Measurements from ENCODE around the gene PGBD5. TPM values are rescaled to one million over a fixed set of nuclear protein-coding genes. Genes with fewer than 3 reads are reported as not detected.

Gene PGBD5
- polyA plus RNA-seq, 1 experiment, result 1.0 TPM

DNA sequence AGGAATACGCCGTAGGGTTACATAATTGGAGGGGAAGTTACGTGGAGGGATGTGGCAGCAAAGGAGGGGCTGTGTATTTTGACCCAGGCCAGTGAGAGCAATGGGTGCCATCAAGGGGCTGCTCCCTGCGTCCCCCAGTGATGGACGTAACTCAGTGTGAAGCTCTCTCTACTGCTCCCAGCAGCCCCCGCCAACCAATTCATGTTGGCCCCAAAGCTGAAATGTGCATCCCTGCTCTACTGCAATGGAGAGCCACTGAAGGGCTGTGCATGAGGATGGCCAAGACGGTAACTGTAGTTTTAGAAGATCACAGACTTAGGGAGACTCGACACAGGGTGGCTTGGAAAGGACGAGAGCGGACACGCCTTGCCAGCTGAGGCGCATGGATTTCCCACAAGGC lies 38.3 kb downstream of the PGBD5 start:
- CTCF ChIA-PET, result no interaction called here
- no peaks in the 10 kb centered on the region for H3K27me3 ChIP-seq (ENCODE audit: control insufficient read depth, insufficient read depth, low read length)
- POLR2A ChIA-PET, result no interaction called here

GRCh38 chr1:230387296-230387695 lies 38.8 kb downstream of the PGBD5 start:
- TF ChIP-seq, protein P1, sequence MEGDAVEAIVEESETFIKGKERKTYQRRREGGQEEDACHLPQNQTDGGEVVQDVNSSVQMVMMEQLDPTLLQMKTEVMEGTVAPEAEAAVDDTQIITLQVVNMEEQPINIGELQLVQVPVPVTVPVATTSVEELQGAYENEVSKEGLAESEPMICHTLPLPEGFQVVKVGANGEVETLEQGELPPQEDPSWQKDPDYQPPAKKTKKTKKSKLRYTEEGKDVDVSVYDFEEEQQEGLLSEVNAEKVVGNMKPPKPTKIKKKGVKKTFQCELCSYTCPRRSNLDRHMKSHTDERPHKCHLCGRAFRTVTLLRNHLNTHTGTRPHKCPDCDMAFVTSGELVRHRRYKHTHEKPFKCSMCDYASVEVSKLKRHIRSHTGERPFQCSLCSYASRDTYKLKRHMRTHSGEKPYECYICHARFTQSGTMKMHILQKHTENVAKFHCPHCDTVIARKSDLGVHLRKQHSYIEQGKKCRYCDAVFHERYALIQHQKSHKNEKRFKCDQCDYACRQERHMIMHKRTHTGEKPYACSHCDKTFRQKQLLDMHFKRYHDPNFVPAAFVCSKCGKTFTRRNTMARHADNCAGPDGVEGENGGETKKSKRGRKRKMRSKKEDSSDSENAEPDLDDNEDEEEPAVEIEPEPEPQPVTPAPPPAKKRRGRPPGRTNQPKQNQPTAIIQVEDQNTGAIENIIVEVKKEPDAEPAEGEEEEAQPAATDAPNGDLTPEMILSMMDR (IDR thresholded peaks at IDR 0.05; ENCODE audit: low read depth, low read length), result no peak
- no peak for DNase-seq (ENCODE audit: low read depth, low spot score)
- no peaks in the 10 kb centered on the region for H3K27me3 ChIP-seq (ENCODE audit: control insufficient read depth, insufficient read depth, low read length)
- POLR2A ChIA-PET, result no interaction called here
- H3K9me3 ChIP-seq (ENCODE audit: control insufficient read depth, insufficient read depth, low read length), result peaks cover 2% of the 10 kb centered on the region; the same call in 1 of the 2 replicates
- H3K4me3 ChIP-seq (ENCODE audit: low read depth, low read length), result no peak overlapping the region
- CTCF ChIA-PET, result no interaction called here
- no peak overlapping the region for H3K27ac ChIP-seq (ENCODE audit: low read depth, low read length)

More for the DNA sequence above, 38.3 kb downstream of the PGBD5 start:
- Histone ChIP-seq H3K9me3 (ENCODE audit: control insufficient read depth, insufficient read depth, low read length) (peaks cover 7% of the 10 kb centered on the region; the same call in 1 of the 2 replicates), H3K4me3 (ENCODE audit: low read depth, low read length) (no peak overlapping the region), H3K27ac (ENCODE audit: low read depth, low read length) (no peak overlapping the region)
- DNase-seq (ENCODE audit: low read depth, low spot score), result no peak
- TF ChIP-seq, protein P1 (IDR thresholded peaks at IDR 0.05; ENCODE audit: low read depth, low read length), result no peak

DNA sequence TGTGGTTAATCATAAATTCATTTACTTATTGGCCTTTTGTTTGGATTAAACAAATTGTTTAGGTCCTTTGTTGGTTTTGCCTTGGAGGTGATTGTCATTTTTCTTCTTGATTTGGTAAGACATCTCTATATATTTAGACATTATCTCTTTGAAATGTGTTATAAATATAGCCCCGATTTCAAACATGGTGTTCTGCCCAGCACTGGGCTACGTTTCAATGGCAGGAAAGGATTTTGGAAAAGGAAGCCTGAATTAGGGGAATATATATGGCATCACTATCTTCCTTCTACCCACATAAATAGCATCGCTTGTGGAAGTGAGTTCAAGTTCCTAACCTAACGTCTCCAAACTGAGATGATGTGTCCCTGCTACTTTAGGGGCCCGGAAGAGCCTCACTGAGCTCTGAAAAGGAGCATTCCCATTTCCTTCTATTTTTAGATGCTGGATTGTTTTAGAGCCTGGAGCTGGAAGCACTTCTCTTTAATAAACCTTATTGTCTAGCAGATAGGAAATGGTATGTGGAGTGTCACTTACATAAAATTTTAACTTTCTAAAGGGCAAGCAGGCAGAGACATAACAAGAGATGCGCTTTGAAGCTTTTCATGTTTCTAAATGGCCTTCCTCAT lies 39.4 kb downstream of the PGBD5 start:
- Histone ChIP-seq H3K27me3 (ENCODE audit: control insufficient read depth, insufficient read depth, low read length) (no peaks in the 10 kb centered on the region), H3K27ac (ENCODE audit: low read depth, low read length) (no peak overlapping the region), H3K4me3 (ENCODE audit: low read depth, low read length) (no peak overlapping the region), H3K9me3 (ENCODE audit: control insufficient read depth, insufficient read depth, low read length) (no peaks in the 10 kb centered on the region; the same call in 1 of the 2 replicates)
- POLR2A ChIA-PET, result no interaction called here
- CTCF ChIA-PET, result no interaction called here
- TF ChIP-seq, protein P1 (IDR thresholded peaks at IDR 0.05; ENCODE audit: low read depth, low read length), result no peak
- no peak for DNase-seq (ENCODE audit: low read depth, low spot score)

GRCh38 chr1:230385930-230386329 lies 40.2 kb downstream of the PGBD5 start:
- TF ChIP-seq, protein P1 (IDR thresholded peaks at IDR 0.05; ENCODE audit: low read depth, low read length), result no peak
- ChIA-PET CTCF (no interaction called here), POLR2A (no interaction called here)
- no peak overlapping the region for H3K4me3 ChIP-seq (ENCODE audit: low read depth, low read length)
- no peaks in the 10 kb centered on the region for H3K27me3 ChIP-seq (ENCODE audit: control insufficient read depth, insufficient read depth, low read length)
- no peak overlapping the region for H3K27ac ChIP-seq (ENCODE audit: low read depth, low read length)
- DNase-seq (ENCODE audit: low read depth, low spot score), result no peak
- no peaks in the 10 kb centered on the region; the same call in 1 of the 2 replicates for H3K9me3 ChIP-seq (ENCODE audit: control insufficient read depth, insufficient read depth, low read length)

DNA sequence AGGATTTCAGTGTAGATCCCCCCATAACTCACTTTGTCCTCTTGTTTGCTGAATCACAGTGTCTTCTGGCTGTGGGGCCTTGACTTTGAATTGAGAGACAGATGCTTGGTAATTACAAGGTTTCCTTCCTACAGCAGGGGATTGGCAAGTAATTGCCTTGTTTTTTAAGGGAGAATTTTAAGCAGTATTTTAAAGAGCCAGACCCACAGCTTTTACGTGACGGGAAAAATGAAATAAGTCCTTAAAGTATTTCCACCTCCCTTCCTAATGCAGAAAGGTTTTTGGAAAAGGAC lies 41.0 kb downstream of the PGBD5 start:
- no peak for DNase-seq (ENCODE audit: low read depth, low spot score)
- Histone ChIP-seq H3K27ac (ENCODE audit: low read depth, low read length) (no peak overlapping the region), H3K9me3 (ENCODE audit: control insufficient read depth, insufficient read depth, low read length) (peaks cover 3% of the 10 kb centered on the region; the same call in 1 of the 2 replicates), H3K27me3 (ENCODE audit: control insufficient read depth, insufficient read depth, low read length) (no peaks in the 10 kb centered on the region), H3K4me3 (ENCODE audit: low read depth, low read length) (no peak overlapping the region)
- ChIA-PET CTCF (no interaction called here), POLR2A (no interaction called here)
- TF ChIP-seq, protein P1 (IDR thresholded peaks at IDR 0.05; ENCODE audit: low read depth, low read length), result no peak

Data from AG04450 (cell line).